ENCODE measurements around the gene TRAPPC6A. TPM values are rescaled to one million over a fixed set of nuclear protein-coding genes. Genes with fewer than 3 reads are reported as not detected.

Gene TRAPPC6A
- total RNA-seq, 4 donors from 2014 or later = 55.9 to 82.3 (median 71.8) TPM

GRCh38 chr19:45218426-45218825 is 40.4 kb upstream of the TRAPPC6A start:
- WGBS = 75% methylated on average over 4 of the region's 4 CpGs
- no peak for DNase-seq (ENCODE audit: low spot score in 2 of 2)
- H3K9me3 ChIP-seq = no peaks in the 10 kb centered on the region
- H3K36me3 ChIP-seq = no peaks in the 10 kb centered on the region
- no peak overlapping the region for H3K4me3 ChIP-seq
- peaks cover 38% of the 10 kb centered on the region for H3K27me3 ChIP-seq
- no peak for TF ChIP-seq POLR2A (IDR thresholded peaks at IDR 0.05)
- TF ChIP-seq, protein P1, sequence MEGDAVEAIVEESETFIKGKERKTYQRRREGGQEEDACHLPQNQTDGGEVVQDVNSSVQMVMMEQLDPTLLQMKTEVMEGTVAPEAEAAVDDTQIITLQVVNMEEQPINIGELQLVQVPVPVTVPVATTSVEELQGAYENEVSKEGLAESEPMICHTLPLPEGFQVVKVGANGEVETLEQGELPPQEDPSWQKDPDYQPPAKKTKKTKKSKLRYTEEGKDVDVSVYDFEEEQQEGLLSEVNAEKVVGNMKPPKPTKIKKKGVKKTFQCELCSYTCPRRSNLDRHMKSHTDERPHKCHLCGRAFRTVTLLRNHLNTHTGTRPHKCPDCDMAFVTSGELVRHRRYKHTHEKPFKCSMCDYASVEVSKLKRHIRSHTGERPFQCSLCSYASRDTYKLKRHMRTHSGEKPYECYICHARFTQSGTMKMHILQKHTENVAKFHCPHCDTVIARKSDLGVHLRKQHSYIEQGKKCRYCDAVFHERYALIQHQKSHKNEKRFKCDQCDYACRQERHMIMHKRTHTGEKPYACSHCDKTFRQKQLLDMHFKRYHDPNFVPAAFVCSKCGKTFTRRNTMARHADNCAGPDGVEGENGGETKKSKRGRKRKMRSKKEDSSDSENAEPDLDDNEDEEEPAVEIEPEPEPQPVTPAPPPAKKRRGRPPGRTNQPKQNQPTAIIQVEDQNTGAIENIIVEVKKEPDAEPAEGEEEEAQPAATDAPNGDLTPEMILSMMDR (IDR thresholded peaks at IDR 0.05) = no peak
- no peak for TF ChIP-seq EP300 (IDR thresholded peaks at IDR 0.05)
- TF ChIP-seq POLR2AphosphoS5 (IDR thresholded peaks at IDR 0.05) = no peak
- H3K27ac ChIP-seq = no peak overlapping the region
- H3K4me1 ChIP-seq = peaks cover 19% of the 10 kb centered on the region

GRCh38 chr19:45217957-45218334 is 39.9 kb upstream of the TRAPPC6A start:
- Histone ChIP-seq H3K9me3 (no peaks in the 10 kb centered on the region), H3K4me3 (no peak overlapping the region), H3K27me3 (peaks cover 38% of the 10 kb centered on the region), H3K36me3 (no peaks in the 10 kb centered on the region), H3K27ac (no peak overlapping the region), H3K4me1 (peaks cover 21% of the 10 kb centered on the region)
- 67% methylated on average over 14 of the region's 14 CpGs for WGBS
- TF ChIP-seq POLR2AphosphoS5 (IDR thresholded peaks at IDR 0.05) = no peak
- TF ChIP-seq EP300 (IDR thresholded peaks at IDR 0.05) = no peak
- TF ChIP-seq, protein P1 (IDR thresholded peaks at IDR 0.05) = no peak
- no peak for TF ChIP-seq POLR2A (IDR thresholded peaks at IDR 0.05)
- DNase-seq (ENCODE audit: low spot score in 2 of 2) = no peak

- Histone ChIP-seq H3K4me3 (no peak overlapping the region), H3K27ac (no peak overlapping the region), H3K9me3 (no peaks in the 10 kb centered on the region), H3K27me3 (peaks cover 38% of the 10 kb centered on the region), H3K36me3 (no peaks in the 10 kb centered on the region), H3K4me1 (peaks cover 25% of the 10 kb centered on the region)
- DNase-seq (ENCODE audit: low spot score in 2 of 2) = no peak
- WGBS = 66% methylated on average over 22 of the region's 46 CpGs
- TF ChIP-seq, protein P1 (IDR thresholded peaks at IDR 0.05) = no peak
- TF ChIP-seq POLR2A (IDR thresholded peaks at IDR 0.05) (no peak), EP300 (IDR thresholded peaks at IDR 0.05) (no peak), POLR2AphosphoS5 (IDR thresholded peaks at IDR 0.05) (no peak)
These were observed 39.3 kb upstream of the TRAPPC6A start for GRCh38 chr19:45217193-45217956.

DNA sequence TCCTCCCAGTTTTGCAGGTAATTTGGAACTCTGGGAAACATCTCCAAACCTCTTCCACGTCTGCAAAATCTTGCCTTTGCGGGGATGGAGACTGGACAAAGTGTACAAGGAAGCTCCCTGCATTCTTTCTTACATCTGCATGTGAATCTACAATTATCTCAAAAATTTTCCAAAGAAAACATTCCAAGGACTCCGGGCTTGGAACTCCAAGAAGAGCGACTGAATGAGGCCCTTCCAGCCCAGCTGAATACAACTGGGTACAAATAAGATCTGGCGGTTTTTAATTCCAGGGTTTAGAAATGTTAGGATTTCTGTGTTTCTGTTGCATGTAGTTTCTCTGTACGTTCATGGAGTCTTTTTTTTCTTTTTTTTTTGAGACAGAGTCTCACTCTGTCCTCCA is 38.6 kb upstream of the TRAPPC6A start:
- DNase-seq (ENCODE audit: low spot score in 2 of 2) = no peak
- TF ChIP-seq, protein P1 (IDR thresholded peaks at IDR 0.05) = no peak
- TF ChIP-seq EP300 (IDR thresholded peaks at IDR 0.05) = no peak
- no peak for TF ChIP-seq POLR2AphosphoS5 (IDR thresholded peaks at IDR 0.05)
- no peak for TF ChIP-seq POLR2A (IDR thresholded peaks at IDR 0.05)
- WGBS = 59% methylated on average over 6 of the region's 6 CpGs
- Histone ChIP-seq H3K4me1 (peaks cover 32% of the 10 kb centered on the region), H3K27ac (no peak overlapping the region), H3K27me3 (peaks cover 38% of the 10 kb centered on the region), H3K4me3 (no peak overlapping the region), H3K36me3 (no peaks in the 10 kb centered on the region), H3K9me3 (no peaks in the 10 kb centered on the region)

DNA sequence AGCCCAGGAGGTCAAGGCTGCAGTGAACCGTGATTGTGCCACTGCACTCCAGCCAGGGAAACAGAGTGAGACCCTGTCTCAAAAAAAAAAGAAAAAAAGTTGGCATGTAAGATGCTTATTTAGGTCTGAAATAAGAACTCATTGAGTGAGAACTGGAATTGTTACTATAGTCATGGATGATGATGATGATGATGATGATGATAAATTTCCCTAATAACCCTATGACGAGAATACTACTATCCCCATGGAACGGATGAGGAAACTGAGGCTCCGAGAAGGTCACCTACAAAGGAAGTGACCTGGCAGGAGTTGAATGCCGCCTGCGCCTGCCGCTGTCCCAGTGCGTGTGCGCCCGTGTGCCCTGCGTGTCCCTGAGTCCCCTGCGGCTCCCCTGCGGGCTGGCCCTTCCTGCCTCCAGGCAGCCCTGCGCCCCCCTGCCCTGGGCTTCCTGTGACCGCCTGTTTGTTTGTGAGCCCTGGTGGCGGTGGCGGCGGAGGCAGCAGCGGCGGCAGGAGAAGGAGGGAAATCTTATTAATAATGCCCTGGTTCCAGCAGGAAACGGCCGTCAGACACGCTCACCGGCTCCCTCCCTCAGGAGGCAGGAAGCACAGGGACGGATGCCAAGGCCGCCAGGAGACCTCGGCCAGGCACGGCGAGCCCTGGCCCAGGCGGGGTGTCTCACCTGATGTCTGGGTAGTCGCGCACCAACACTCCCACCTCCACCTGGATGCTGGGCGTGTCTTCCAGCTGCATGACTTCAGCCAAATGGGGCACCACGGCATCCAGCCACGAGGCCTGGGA is 37.6 kb upstream of the TRAPPC6A start:
- Histone ChIP-seq H3K9me3 (no peaks in the 10 kb centered on the region), H3K27ac (no peak overlapping the region), H3K36me3 (no peaks in the 10 kb centered on the region), H3K4me3 (no peak overlapping the region), H3K27me3 (peaks cover 35% of the 10 kb centered on the region), H3K4me1 (peaks cover 32% of the 10 kb centered on the region)
- TF ChIP-seq EP300 (IDR thresholded peaks at IDR 0.05) (no peak), POLR2A (IDR thresholded peaks at IDR 0.05) (no peak), POLR2AphosphoS5 (IDR thresholded peaks at IDR 0.05) (no peak)
- TF ChIP-seq, protein P1 (IDR thresholded peaks at IDR 0.05) = no peak
- WGBS = 18% methylated on average over 21 of the region's 35 CpGs
- DNase-seq (ENCODE audit: low spot score in 2 of 2) = no peak

All from suprapubic skin (tissue), 4 donors.